ENCODE measurements around the gene GPC3.
"Not testable (repeated sequence)": the region's sequence is repeated elsewhere in the genome, so short reads cannot be mapped to it uniquely, and the experiment has no call there.

The GPC3 gene

DNA sequence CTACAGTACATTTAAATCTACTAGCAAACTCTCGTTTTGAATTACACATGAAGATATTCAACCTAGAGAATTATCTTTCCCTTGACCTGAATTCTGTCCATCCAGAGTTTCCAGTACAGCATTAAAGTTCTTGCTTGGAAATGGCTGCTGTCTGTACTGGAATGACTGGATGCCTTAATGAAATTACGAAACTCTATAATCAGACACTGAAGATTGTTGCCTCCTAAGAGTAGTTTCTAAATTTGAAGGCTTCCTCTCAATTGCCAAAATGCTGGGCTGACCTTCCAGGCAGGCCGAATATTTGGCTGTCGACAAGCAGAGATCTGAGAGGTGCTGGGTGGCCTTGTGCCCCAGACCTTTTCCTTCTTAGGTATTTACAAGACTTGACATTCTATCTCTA is 355.0 kb downstream of the GPC3 start:
- Histone ChIP-seq H3K4me3 (ENCODE audit: low read depth, low read length) (no peak overlapping the region), H3K27me3 (replicated peaks) (no peaks in the 10 kb centered on the region), H3K36me3 (replicated peaks) (no peaks in the 10 kb centered on the region), H3K27ac (no peak overlapping the region)
- TF ChIP-seq CTCF (IDR thresholded peaks at IDR 0.05; ENCODE audit: low read depth, low read length, missing control alignments): no peak
- in situ Hi-C loops (cut with HindIII; ENCODE audit: low pct_ligation_motif_present, low sequenced_read_pairs): no loop called here
- no peak for DNase-seq

DNA sequence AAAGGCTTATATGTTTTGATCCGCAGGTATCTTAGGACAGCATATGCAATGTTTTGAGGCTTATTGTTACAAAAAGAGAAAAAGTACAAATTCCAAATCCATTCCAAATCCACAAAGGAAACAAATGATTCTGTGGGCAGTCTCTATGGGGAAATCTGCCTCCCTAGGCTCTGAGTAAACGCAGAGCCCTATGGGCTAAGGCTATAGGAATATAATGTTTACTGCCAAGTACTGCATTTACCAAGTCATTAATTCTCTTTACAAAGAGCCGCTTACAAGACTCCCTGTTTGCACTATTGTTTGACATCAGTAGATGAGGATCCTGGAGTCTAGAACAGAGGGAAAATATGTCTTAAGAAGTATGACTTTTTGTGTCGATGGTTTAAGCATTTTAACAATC is 357.7 kb downstream of the GPC3 start:
- DNase-seq: no peak
- in situ Hi-C loops (cut with HindIII; ENCODE audit: low pct_ligation_motif_present, low sequenced_read_pairs): no loop called here
- Histone ChIP-seq H3K4me3 (ENCODE audit: low read depth, low read length) (no peak overlapping the region), H3K27ac (no peak overlapping the region), H3K36me3 (replicated peaks) (no peaks in the 10 kb centered on the region), H3K27me3 (replicated peaks) (no peaks in the 10 kb centered on the region)
- TF ChIP-seq CTCF (IDR thresholded peaks at IDR 0.05; ENCODE audit: low read depth, low read length, missing control alignments): no peak

DNA sequence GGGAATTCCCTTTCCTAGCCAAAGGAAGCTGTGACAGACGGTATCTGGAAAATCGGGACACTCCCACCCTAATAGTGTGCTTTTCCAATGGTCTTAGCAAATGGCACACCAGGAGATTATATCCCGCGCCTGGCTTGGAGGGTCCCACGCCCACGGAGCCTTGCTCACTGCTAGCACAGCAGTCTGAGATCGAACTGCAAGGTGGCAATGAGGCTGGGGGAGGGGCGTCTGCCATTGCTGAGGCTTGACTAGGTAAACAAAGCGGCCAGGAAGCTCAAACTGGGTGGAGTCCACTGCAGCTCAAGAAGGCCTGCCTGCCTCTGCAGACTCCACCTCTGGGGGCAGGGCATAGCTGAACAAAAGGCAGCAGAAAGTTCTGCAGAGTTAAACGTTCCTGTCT is 364.0 kb downstream of the GPC3 start:
- H3K27ac ChIP-seq; H3K27me3 ChIP-seq (replicated peaks); H3K4me3 ChIP-seq (ENCODE audit: low read depth, low read length); H3K36me3 ChIP-seq (replicated peaks); DNase-seq; in situ Hi-C loops (cut with HindIII; ENCODE audit: low pct_ligation_motif_present, low sequenced_read_pairs): not testable (repeated sequence)

DNA sequence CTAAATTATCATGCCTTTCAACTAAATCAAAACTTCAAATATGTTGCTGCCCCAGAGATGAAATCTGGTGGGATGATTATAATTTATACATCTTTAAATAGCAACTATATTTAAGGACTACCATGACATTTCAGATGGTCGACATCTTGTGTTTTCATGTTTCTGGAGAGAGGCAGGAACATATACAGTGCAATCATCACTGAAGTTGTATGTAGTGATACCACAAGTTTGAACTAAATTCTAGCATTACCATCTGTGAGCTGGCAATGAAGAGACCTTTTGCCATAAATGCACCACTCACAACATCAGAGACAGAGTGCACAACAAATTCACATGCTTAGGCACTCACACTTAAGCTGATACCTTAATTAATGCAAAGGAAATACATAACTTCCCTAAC is 373.7 kb downstream of the GPC3 start:
- in situ Hi-C loops (cut with HindIII; ENCODE audit: low pct_ligation_motif_present, low sequenced_read_pairs): no loop called here
- Histone ChIP-seq H3K4me3 (ENCODE audit: low read depth, low read length) (no peak overlapping the region), H3K36me3 (replicated peaks) (no peaks in the 10 kb centered on the region), H3K27me3 (replicated peaks) (no peaks in the 10 kb centered on the region), H3K27ac (no peak overlapping the region)
- no peak for DNase-seq
- no peak for TF ChIP-seq CTCF (IDR thresholded peaks at IDR 0.05; ENCODE audit: low read depth, low read length, missing control alignments)

- Histone ChIP-seq H3K36me3 (replicated peaks) (no peaks in the 10 kb centered on the region), H3K27ac (no peak overlapping the region), H3K27me3 (replicated peaks) (no peaks in the 10 kb centered on the region), H3K4me3 (ENCODE audit: low read depth, low read length) (no peak overlapping the region)
- no peak for TF ChIP-seq CTCF (IDR thresholded peaks at IDR 0.05; ENCODE audit: low read depth, low read length, missing control alignments)
- in situ Hi-C loops (cut with HindIII; ENCODE audit: low pct_ligation_motif_present, low sequenced_read_pairs): no loop called here
- DNase-seq: no peak
Observed at GRCh38 chrX:133610056-133610455, 375.3 kb downstream of the GPC3 start.

DNA sequence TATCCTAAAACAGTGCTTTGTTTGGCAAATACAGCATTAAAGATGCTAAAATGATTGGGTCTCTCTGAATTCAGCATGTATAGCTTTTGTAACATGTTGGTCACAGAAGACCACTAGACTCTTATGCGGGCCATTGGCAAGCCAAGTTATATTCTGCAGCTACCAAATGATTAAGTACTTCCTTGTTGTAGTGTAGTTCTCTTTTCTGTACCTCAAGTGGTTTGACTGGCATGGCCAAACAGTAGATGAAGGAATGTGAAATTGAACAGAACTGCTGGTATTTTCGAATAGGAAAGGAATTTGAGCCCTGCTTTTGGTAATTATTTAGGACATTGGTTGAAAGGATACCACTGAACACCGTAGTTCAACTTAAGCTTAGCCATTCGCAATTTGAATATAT is 376.2 kb downstream of the GPC3 start:
- H3K27ac ChIP-seq: no peak overlapping the region
- TF ChIP-seq CTCF (IDR thresholded peaks at IDR 0.05; ENCODE audit: low read depth, low read length, missing control alignments): no peak
- DNase-seq: no peak
- H3K4me3 ChIP-seq (ENCODE audit: low read depth, low read length): no peak overlapping the region
- H3K27me3 ChIP-seq (replicated peaks): no peaks in the 10 kb centered on the region
- in situ Hi-C loops (cut with HindIII; ENCODE audit: low pct_ligation_motif_present, low sequenced_read_pairs): no loop called here
- H3K36me3 ChIP-seq (replicated peaks): no peaks in the 10 kb centered on the region

Measured in brain microvascular endothelial cell (primary cell).